Stimulated activated CD8-positive, alpha-beta memory T cell treated with anti-CD3 and anti-CD28 coated beads, Interleukin-7, amount 100 ng/mL, for 1 hour (primary cell): ENCODE data around the gene ZNF808.
"Not testable (repeated sequence)": the region's sequence is repeated elsewhere in the genome, so short reads cannot be mapped to it uniquely, and the experiment has no call there.

ENCODE experiments used
- DNase-seq, 2 donors: peaks; one replicate each; pipeline ENCODE4 v3.0.0-alpha.2; 2020; ENCODE audit warnings: low read depth in 2 of 2

The ZNF808 gene

DNA sequence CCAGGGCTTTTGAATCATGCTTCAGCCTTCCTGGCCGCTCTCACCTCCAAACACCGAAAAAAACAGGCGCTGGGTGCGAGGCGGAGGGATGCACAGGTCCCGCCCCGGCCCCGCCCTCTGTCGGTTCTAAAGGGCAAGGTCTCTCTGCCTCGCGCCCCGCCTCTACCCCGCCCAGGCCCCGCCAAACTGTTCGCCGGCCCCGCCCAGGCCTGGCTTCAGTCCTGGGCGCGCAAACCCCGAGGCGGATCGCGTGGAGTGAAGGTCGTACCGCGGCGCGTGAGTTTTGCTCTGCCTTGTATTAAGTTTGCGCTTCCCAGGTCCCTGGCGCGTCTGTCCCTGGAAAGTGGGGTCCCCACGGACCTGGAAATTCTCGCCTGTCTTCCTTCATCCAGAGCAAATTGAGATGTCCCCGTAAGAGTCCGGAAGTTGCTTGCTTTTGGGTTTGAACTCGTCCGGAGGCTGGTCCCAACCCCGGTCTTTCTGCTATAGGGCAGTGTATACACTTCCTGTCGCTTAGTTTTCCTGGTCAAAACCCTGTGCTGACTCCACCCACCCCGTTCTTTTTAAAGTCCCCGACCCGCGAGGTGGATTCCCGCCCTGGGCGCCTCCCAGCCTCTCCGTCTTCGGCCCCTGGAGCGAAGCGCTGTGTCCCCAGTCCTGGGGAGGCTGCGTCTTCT, 8.4 kb downstream of the ZNF808 start:
- peak; percentile 82 to 86 for DNase-seq

GRCh38 chr19:52536448-52536800, 9.0 kb downstream of the ZNF808 start:
- DNase-seq: peak in 1 of 2 donors; percentile 2

- DNase-seq: not testable (repeated sequence)
These were observed 11.3 kb downstream of the ZNF808 start for GRCh38 chr19:52538815-52539214.

GRCh38 chr19:52541176-52541575, 13.7 kb downstream of the ZNF808 start:
- not testable (repeated sequence) for DNase-seq

DNA sequence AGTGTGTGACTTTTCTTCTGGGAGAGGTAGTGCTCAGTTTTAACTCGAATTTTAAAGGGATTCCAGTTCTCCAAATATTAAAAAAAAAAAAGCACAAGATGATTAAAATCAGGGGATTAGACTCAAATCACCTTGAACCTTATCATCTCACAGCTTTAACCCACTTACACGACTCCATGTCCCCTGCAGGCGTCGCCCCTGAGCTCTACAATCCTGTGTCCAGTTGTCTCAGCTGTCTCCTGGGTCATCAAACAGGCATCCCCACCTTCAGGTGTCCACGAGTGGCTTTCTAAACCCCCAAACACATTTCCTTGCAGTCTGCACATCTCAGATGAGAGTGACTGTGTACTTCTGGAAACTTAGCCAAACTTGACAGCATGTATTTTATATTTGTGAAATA, 14.1 kb downstream of the ZNF808 start:
- DNase-seq: no peak

GRCh38 chr19:52542541-52542940, 15.1 kb downstream of the ZNF808 start:
- not testable (repeated sequence) for DNase-seq

- DNase-seq: peak in 1 of 2 donors; percentile 2
These were observed 15.7 kb downstream of the ZNF808 start for GRCh38 chr19:52542984-52543664.

DNA sequence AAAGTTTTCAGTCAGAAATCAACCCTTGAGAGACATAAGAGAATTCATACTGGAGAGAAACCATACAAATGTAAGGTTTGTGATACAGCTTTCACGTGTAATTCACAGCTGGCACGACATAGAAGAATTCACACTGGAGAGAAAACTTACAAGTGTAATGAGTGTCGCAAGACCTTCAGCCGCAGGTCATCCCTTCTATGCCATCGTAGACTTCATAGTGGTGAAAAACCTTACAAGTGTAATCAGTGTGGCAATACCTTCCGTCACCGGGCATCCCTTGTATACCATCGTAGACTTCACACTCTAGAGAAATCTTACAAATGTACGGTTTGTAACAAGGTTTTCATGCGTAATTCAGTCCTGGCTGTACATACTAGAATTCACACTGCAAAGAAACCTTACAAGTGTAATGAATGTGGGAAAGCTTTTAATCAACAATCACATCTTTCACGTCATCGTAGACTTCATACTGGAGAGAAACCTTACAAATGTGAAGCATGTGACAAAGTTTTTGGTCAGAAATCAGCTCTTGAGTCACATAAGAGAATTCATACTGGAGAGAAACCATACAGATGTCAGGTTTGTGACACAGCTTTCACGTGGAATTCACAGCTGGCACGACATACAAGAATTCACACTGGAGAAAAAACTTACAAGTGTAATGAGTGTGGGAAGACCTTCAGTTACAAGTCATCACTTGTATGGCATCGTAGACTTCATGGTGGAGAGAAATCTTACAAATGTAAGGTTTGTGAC, 26.9 kb downstream of the ZNF808 start:
- DNase-seq: no peak

DNA sequence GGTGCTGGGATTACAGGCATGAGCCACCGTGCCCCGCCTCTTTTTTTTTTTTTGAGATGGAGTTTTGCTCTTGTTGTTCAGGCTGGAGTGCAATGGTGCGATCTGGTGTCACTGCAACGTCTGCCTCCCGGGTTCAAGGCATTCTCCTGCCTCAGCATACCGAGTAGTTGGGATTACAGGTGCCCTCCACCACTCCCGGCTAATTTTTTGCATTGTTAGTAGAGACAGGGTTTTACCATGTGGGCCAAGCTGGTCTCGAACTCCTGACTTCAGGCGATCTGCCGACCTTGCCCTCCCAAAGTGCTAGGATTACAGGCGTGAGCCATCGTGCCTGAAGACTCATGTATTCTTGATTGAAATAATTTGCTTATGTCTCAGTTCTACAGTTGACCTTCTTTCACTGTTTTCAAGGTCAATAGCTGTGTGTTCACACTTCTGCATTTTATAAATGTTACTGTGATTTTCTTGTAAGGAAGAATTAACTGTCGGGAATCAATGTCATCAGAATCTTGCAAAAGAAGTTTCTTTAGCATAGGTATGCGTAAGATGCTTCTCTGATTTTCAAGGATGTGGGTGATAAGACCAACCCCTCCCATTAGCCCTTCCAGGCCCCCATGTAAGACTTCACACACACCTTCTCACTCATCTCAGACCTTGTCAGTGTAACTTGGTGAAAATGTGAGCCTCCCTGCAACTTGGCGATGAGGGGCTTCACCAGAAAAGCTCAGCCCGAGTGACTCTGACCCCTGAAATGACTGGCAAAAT, 29.9 kb downstream of the ZNF808 start:
- no peak for DNase-seq

DNA sequence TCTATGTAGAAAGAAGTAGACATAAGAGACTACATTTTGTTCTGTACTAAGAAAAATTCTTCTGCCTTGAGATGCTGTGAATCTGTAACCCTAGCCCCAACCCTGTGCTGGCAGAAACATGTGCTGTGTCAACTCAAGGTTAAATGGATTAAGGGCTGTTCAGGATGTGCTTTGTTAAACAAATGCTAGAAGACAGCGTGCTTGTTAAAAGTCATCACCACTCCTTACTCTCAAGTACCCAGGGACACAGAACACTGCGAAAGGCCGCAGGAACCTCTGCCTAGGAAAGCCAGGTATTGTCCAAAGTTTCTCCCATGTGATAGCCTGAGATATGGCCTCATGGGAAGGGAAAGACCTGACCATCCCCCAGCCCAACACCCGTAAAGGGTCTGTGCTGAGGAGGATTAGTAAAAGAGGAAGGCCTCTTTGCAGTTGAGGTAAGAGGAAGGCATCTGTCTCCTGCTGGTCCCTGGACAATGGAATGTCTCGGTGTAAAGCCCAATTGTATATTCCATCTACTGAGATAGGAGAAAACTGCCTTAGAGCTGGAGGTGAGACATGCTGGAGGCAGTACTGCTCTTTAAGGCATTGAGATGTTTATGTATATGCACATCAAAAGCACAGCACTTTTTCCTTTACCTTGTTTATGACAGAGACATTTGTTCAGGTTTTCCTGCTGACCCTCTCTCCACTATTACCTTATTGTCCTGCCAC, 31.4 kb downstream of the ZNF808 start:
- DNase-seq: not testable (repeated sequence)

- not testable (repeated sequence) for DNase-seq
These were observed 34.1 kb downstream of the ZNF808 start for GRCh38 chr19:52561611-52562010.

DNA sequence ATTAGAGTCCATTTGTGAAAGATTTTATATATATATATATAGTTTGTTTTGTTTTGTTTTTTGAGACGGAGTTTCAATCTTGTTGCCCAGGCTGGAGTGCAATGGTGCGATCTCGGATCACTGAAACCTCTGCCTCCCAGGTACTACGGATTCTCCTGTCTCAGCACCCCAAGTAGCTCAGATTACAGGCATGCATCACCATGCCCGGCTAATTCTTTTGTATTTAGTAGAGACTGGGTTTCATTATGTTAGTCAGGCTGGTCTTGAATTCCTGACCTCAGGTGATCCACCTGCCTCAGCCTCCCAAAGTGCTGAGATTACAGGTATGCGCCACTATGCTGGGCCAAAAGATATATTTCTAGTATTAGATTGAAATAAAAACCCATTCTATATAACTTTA, 38.7 kb downstream of the ZNF808 start:
- DNase-seq: no peak

DNA sequence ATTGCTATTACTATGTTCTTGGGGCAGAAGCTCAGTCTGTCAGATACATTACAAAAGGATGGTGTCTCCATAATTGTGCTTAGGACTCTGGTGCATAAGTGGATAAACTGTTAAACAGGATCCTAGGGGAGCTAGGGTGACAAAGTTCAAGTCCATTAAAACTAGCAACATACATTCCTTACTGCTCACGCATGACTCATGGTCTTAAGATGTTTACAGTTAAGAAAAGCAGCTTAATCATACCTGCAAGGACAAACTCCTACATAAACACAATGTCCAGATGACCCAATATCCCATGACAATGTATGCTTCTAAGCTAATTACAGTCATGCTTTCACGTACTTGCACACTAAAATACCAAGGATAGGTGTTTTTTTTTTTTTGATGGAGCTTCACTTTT, 39.1 kb downstream of the ZNF808 start:
- DNase-seq: no peak

- no peak for DNase-seq
These were observed 40.5 kb downstream of the ZNF808 start for GRCh38 chr19:52567921-52568320.

GRCh38 chr19:52569638-52569999, 42.2 kb downstream of the ZNF808 start:
- DNase-seq: not testable (repeated sequence)

- DNase-seq: peak; percentile 93 to 97
These were observed 42.8 kb downstream of the ZNF808 start, which contains the start of gene ZNF701 for GRCh38 chr19:52570000-52570861. Gene ZNF701, plus strand, starts transcription at chr19:52570287. Its CDS starts 3,861 bp downstream, at chr19:52574148.

GRCh38 chr19:52584736-52585440, 57.4 kb downstream of the ZNF808 start:
- DNase-seq: no peak

DNA sequence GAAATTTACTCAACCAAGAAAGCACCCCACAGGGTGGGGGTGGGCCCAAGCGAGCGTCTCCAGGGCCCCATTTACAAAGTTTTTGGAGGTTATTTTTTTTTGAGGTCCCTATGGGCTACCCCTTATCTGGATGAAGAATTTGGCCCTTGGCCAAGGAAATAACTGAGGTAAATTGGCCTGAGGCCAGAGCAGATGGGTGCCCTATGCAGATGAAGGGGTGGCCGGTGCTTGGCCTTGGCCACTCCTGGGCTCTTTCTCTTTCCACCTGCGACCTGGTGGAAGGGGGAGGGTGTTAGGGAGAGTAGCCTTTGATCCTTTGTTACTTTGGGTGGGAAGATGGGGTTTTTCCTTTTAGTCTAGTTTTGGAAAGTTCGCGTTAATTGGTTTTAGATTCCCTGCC, 58.1 kb downstream of the ZNF808 start:
- DNase-seq: no peak

DNA sequence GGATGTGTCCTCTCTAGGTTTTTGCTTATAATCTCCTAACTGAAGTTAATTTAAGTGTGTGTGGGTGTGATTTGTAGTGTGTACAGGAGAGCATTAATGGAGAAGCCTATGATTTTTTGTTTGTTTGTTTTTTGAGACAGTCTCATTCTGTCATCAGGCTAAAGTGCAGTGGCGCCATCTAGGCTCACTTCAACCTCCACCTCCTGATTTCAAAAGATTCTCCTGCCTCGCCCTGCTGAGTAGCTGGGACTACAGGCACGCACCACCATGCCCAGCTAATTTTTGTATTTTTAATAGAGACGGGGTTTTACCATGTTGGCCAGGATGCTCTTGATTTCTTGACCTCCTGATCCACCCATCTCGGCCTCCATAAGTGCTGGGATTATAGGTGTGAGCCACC, 63.3 kb downstream of the ZNF808 start:
- no peak for DNase-seq

GRCh38 chr19:52592301-52592700, 64.8 kb downstream of the ZNF808 start:
- no peak for DNase-seq
